IPS-18c (cell line): Measurements from ENCODE around the gene UCN2.

Experiments
- H3K4me3 ChIP-seq: 2 replicates; pipeline ENCODE4 v1.7.0; 2013; ENCODE audit warnings: low read depth, mild to moderate bottlenecking, low read length, moderate library complexity; ENCODE audit not compliant: insufficient read depth
- H3K9me3 ChIP-seq: one replicate; pipeline ENCODE4 v1.6.1; 2013; ENCODE audit warnings: mild to moderate bottlenecking, low read length, moderate library complexity; ENCODE audit not compliant: control insufficient read depth, insufficient read depth

UCN2 gene

GRCh38 chr3:48594417-48595049 lies 31.0 kb upstream of the UCN2 start:
- peak overlapping the region; percentile 64 for H3K4me3 ChIP-seq
- peaks cover 2% of the 10 kb centered on the region for H3K9me3 ChIP-seq

GRCh38 chr3:48593337-48593736 lies 29.8 kb upstream of the UCN2 start:
- H3K4me3 ChIP-seq, result no peak overlapping the region
- H3K9me3 ChIP-seq, result peaks cover 2% of the 10 kb centered on the region

- H3K4me3 ChIP-seq, result no peak overlapping the region
- H3K9me3 ChIP-seq, result peaks cover 2% of the 10 kb centered on the region
Observed at GRCh38 chr3:48592519-48593087, 29.0 kb upstream of the UCN2 start.

- Histone ChIP-seq H3K9me3 (peaks cover 2% of the 10 kb centered on the region), H3K4me3 (no peak overlapping the region)
Observed at GRCh38 chr3:48591886-48592518, 28.4 kb upstream of the UCN2 start.

- H3K9me3 ChIP-seq, result peaks cover 2% of the 10 kb centered on the region
- no peak overlapping the region for H3K4me3 ChIP-seq
Observed at GRCh38 chr3:48591436-48591835, 27.9 kb upstream of the UCN2 start.

- peaks cover 2% of the 10 kb centered on the region for H3K9me3 ChIP-seq
- H3K4me3 ChIP-seq, result no peak overlapping the region
Observed at GRCh38 chr3:48588230-48588629, 24.6 kb upstream of the UCN2 start.

GRCh38 chr3:48587686-48588085 lies 24.1 kb upstream of the UCN2 start:
- Histone ChIP-seq H3K9me3 (peaks cover 2% of the 10 kb centered on the region), H3K4me3 (no peak overlapping the region)

GRCh38 chr3:48585411-48585810 lies 21.8 kb upstream of the UCN2 start:
- H3K9me3 ChIP-seq, result no peaks in the 10 kb centered on the region
- H3K4me3 ChIP-seq, result no peak overlapping the region

- no peaks in the 10 kb centered on the region for H3K9me3 ChIP-seq
- H3K4me3 ChIP-seq, result no peak overlapping the region
Observed at GRCh38 chr3:48584836-48585235, 21.3 kb upstream of the UCN2 start.

GRCh38 chr3:48581621-48582481 lies 18.3 kb upstream of the UCN2 start:
- H3K9me3 ChIP-seq, result no peaks in the 10 kb centered on the region
- no peak overlapping the region for H3K4me3 ChIP-seq

- Histone ChIP-seq H3K4me3 (no peak overlapping the region), H3K9me3 (no peaks in the 10 kb centered on the region)
Observed at GRCh38 chr3:48576647-48577046, 13.1 kb upstream of the UCN2 start.

GRCh38 chr3:48575366-48575765 lies 11.8 kb upstream of the UCN2 start:
- Histone ChIP-seq H3K4me3 (no peak overlapping the region), H3K9me3 (no peaks in the 10 kb centered on the region)

GRCh38 chr3:48573973-48574585 lies 10.5 kb upstream of the UCN2 start:
- no peak overlapping the region for H3K4me3 ChIP-seq

GRCh38 chr3:48572517-48572916 lies 8.9 kb upstream of the UCN2 start:
- Histone ChIP-seq H3K9me3 (no peaks in the 10 kb centered on the region), H3K4me3 (no peak overlapping the region)

More at GRCh38 chr3:48573973-48574585, 10.5 kb upstream of the UCN2 start:
- H3K9me3 ChIP-seq, result no peaks in the 10 kb centered on the region

- no peak overlapping the region for H3K4me3 ChIP-seq
- H3K9me3 ChIP-seq, result no peaks in the 10 kb centered on the region
Observed at GRCh38 chr3:48571938-48572337, 8.4 kb upstream of the UCN2 start.

GRCh38 chr3:48569808-48570450 lies 6.3 kb upstream of the UCN2 start:
- Histone ChIP-seq H3K4me3 (no peak overlapping the region), H3K9me3 (no peaks in the 10 kb centered on the region)

GRCh38 chr3:48569400-48569799 lies 5.8 kb upstream of the UCN2 start:
- H3K4me3 ChIP-seq, result no peak overlapping the region
- no peaks in the 10 kb centered on the region for H3K9me3 ChIP-seq
